Peyer's patch (tissue), 4 donors: ENCODE measurements around the gene RNLS. TPM values are rescaled to one million over a fixed set of nuclear protein-coding genes. Genes with fewer than 3 reads are reported as not detected.

ENCODE experiments used
- DNase-seq, 3 donors: peaks; one replicate each; pipeline ENCODE4 v3.0.0-alpha.2; 2017 to 2019
- H3K27ac ChIP-seq, 4 donors: fragments of 200-600 bp; sonication (generic); one replicate each; pipeline ENCODE4 v1.5.1; 2016 to 2019
- H3K27me3 ChIP-seq, 2 donors: fragments of 200-600 bp; sonication (generic); one replicate each; pipeline ENCODE4 v1.5.1; 2019
- H3K36me3 ChIP-seq, 3 donors: fragments of 200-600 bp; sonication (generic); one replicate each; pipeline ENCODE4 v1.5.1; 2016 to 2019
- H3K4me1 ChIP-seq, 4 donors: fragments of 200-600 bp; sonication (generic); one replicate each; pipeline ENCODE4 v1.5.1; 2016 to 2019
- H3K4me3 ChIP-seq, 4 donors: fragments of 200-600 bp; sonication (generic); 1 replicate in 3 of 4; 2 replicates in 1 of 4; pipeline ENCODE4 v1.5.1; 2016 to 2019; ENCODE audit warnings: mild to moderate bottlenecking in 1 of 4
- H3K9me3 ChIP-seq, 4 donors: fragments of 200-600 bp; sonication (generic); one replicate each; pipeline ENCODE4 v1.5.1; 2016 to 2019; ENCODE audit warnings: mild to moderate bottlenecking in 1 of 4
- POLR2A ChIP-seq, 2 donors: fragments of 450-650 bp; IDR thresholded peaks; one replicate each; pipeline ENCODE4 v1.5.1; 2017; ENCODE audit warnings: antibody characterized with exemption in 2 of 2, mild to moderate bottlenecking in 2 of 2, moderate library complexity in 2 of 2
- total RNA-seq, 4 donors: library from RNA; depleted of rRNA; stranded (reverse); fragments of >200 nt; gene quantifications; one replicate each; pipeline ENCODE4 v1.1.0, GENCODE V29; 2016
- TF ChIP-seq, protein P1 (sequence below), 6 experiments: fragments of 450-650 bp in 4 of 6; fragments of 200-600 bp in 2 of 6; sonication (generic) in 1 of 6; IDR thresholded peaks; one replicate each; pipeline ENCODE4 v1.5.1; 2017 to 2019; ENCODE audit warnings: antibody characterized with exemption in 6 of 6, mild to moderate bottlenecking in 3 of 6, moderate library complexity in 1 of 6

The RNLS gene
- total RNA-seq, 4 donors from 2014 or later, result 4.1 to 29.6 (median 22.6) TPM

DNA sequence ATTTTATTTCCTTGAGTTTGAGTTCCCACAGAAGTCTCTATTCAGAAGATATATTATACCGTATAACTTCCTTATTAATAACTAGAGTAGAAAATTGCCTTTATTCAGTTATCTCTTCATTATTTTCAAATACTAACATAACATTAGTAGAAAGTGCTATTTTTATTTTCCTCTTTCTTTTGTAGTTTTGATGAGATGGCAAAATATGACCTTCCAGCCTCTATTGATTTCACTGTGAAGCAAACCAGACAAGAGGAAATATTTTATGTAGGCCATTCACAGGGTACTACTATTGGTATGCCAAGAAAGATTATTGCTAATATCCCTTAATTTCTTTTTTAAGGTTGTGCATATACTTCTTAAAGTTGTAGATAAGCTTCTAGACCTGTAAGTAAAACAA, 11.4 kb upstream of the RNLS start:
- Histone ChIP-seq H3K27ac (no peak overlapping the region), H3K4me3 (no peak overlapping the region), H3K9me3 (no peaks in the 10 kb centered on the region), H3K36me3 (no peaks in the 10 kb centered on the region), H3K27me3 (no peaks in the 10 kb centered on the region), H3K4me1 (no peaks in the 10 kb centered on the region)
- TF ChIP-seq, protein P1, sequence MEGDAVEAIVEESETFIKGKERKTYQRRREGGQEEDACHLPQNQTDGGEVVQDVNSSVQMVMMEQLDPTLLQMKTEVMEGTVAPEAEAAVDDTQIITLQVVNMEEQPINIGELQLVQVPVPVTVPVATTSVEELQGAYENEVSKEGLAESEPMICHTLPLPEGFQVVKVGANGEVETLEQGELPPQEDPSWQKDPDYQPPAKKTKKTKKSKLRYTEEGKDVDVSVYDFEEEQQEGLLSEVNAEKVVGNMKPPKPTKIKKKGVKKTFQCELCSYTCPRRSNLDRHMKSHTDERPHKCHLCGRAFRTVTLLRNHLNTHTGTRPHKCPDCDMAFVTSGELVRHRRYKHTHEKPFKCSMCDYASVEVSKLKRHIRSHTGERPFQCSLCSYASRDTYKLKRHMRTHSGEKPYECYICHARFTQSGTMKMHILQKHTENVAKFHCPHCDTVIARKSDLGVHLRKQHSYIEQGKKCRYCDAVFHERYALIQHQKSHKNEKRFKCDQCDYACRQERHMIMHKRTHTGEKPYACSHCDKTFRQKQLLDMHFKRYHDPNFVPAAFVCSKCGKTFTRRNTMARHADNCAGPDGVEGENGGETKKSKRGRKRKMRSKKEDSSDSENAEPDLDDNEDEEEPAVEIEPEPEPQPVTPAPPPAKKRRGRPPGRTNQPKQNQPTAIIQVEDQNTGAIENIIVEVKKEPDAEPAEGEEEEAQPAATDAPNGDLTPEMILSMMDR (IDR thresholded peaks at IDR 0.05), result no peak
- TF ChIP-seq POLR2A (IDR thresholded peaks at IDR 0.05), result no peak
- no peak for DNase-seq

DNA sequence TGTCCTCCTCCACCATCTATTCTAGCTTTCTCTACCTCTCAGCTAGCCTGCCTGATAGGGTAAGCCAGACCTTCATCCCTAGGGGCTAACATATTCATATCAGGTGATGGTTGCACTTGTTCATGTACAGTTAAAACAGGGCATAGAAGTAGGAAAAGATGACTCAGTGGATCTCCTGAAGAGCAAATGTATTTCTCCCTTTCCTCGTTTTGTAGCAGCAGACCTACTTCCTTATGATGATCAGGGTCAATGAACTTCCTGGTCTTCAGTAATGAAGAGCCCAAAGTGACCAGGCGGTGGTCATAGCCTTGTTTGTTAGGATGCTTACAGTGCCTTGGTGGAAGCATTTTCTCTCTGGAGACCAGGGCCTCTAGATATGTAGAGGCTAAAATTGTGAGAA, 9.8 kb upstream of the RNLS start:
- Histone ChIP-seq H3K4me1 (no peaks in the 10 kb centered on the region), H3K27me3 (no peaks in the 10 kb centered on the region), H3K27ac (no peak overlapping the region), H3K9me3 (no peaks in the 10 kb centered on the region), H3K36me3 (no peaks in the 10 kb centered on the region), H3K4me3 (no peak overlapping the region)
- DNase-seq, result no peak
- no peak for TF ChIP-seq POLR2A (IDR thresholded peaks at IDR 0.05)
- TF ChIP-seq, protein P1 (IDR thresholded peaks at IDR 0.05), result no peak

DNA sequence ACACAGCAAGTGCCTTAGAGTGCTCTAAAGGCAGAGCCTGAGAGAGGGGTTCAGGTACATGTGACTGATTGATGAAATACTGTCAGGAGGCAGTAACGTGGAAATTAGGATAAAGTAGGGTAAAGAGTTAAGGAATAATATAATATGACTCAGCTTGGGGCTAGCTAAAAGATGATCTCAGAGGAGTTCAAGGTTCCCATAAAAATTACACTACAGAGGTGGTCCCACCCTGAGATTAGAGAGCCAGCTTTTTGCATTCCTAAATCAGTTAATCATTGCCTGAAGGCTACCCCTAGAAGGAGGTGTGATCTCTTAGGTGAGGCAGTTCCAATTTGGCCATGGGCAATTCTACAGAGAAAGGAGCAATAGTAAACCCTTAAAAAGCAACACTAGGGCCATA, 9.3 kb upstream of the RNLS start:
- H3K27ac ChIP-seq, result no peak overlapping the region
- no peak for DNase-seq
- H3K4me3 ChIP-seq, result no peak overlapping the region
- no peaks in the 10 kb centered on the region for H3K36me3 ChIP-seq
- TF ChIP-seq, protein P1 (IDR thresholded peaks at IDR 0.05), result no peak
- no peak for TF ChIP-seq POLR2A (IDR thresholded peaks at IDR 0.05)
- H3K4me1 ChIP-seq, result no peaks in the 10 kb centered on the region
- no peaks in the 10 kb centered on the region for H3K9me3 ChIP-seq
- no peaks in the 10 kb centered on the region for H3K27me3 ChIP-seq

DNA sequence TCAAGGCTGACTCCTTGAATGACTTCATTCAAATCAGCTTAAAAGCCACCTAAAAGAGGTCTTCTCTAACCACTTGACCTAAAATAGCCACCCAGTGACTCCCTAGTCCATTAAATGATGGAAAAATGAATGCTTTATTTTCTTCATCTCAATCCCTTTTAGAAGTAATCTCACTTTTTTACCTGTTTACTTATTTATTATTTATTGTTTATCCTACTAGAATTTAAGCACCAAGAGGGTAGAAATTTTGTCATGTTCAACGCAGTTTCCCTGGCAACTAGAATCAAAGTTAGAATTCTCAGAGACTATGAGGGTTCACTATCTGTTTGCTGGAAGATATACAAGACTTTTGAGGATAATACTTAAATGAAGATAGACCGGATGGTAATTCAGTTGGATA, 3.3 kb upstream of the RNLS start, which contains the start of gene LIPJ:
Gene LIPJ (plus strand): TSS at position 301 of the 400 bp plus-strand sequence. CDS start 3,926 bp downstream, outside the sequence.
- TF ChIP-seq, protein P1 (IDR thresholded peaks at IDR 0.05), result no peak
- TF ChIP-seq POLR2A (IDR thresholded peaks at IDR 0.05), result no peak
- Histone ChIP-seq H3K27ac (no peak within 1 kb of the TSS), H3K9me3 (no peaks in the 10 kb centered on the region), H3K27me3 (no peaks in the 10 kb centered on the region), H3K36me3 (no peaks in the 10 kb centered on the region), H3K4me1 (no peaks in the 10 kb centered on the region), H3K4me3 (no peak within 1 kb of the TSS)
- DNase-seq, result no peak

DNA sequence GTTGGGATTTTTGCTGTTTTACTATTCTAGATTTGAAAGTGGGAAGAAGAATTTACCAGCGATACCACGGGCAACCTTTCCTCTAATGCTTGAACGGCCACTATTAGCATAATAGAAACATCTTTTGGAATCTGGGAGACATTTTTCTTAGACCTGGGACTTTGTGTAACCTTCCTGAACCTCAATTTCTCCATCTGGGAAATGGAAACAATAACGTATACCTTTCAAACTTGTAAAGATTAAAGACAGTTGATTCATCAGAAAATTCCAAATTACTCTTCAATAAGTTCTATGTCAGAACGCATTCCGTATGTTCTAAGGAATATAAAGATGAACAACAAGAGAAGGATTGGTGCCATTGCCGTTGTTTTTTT, 453 bp upstream of the RNLS start:
- H3K4me1 ChIP-seq, result no peaks in the 10 kb centered on the region
- peak overlapping the region; percentile 89 to 92 (median 90) for H3K27ac ChIP-seq
- H3K36me3 ChIP-seq, result no peaks in the 10 kb centered on the region
- H3K4me3 ChIP-seq, result peak overlapping the region; percentile 66 to 74 (median 70)
- DNase-seq, result no peak
- H3K27me3 ChIP-seq, result no peaks in the 10 kb centered on the region
- H3K9me3 ChIP-seq, result no peaks in the 10 kb centered on the region
- no peak for TF ChIP-seq POLR2A (IDR thresholded peaks at IDR 0.05)
- TF ChIP-seq, protein P1 (IDR thresholded peaks at IDR 0.05), result no peak

DNA sequence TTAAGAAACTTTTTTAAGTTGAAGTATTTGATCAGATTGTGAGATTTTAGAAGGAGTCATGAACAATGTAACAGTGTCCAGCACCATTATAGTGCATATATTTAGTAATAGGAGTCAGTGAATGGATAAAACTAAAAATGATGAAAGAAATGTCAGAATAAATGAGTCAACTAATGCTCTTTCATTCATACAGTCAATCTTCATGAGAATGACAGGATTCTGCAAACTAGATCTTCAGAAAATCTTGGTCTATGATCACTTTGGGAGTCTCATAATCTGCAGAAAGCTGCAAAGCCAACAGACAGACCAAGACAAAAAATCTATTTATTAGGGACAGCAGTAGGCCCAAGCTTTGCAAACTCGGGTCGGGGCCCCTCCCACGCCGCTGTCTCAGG, 710 bp downstream of the RNLS start:
- no peak for DNase-seq
- H3K36me3 ChIP-seq, result no peaks in the 10 kb centered on the region
- H3K27me3 ChIP-seq, result no peaks in the 10 kb centered on the region
- peak overlapping the region; percentile 66 to 74 (median 70) for H3K4me3 ChIP-seq
- no peaks in the 10 kb centered on the region for H3K4me1 ChIP-seq
- no peaks in the 10 kb centered on the region for H3K9me3 ChIP-seq
- TF ChIP-seq POLR2A (IDR thresholded peaks at IDR 0.05), result no peak
- TF ChIP-seq, protein P1 (IDR thresholded peaks at IDR 0.05), result no peak
- H3K27ac ChIP-seq, result peak overlapping the region; percentile 89 to 92 (median 90)
